Activated T-cell treated with anti-CD3 and anti-CD28 coated beads for 4 hours (primary cell): ENCODE data around the gene RLN3.

ENCODE experiments used
- DNase-seq: peaks from one replicate; pipeline ENCODE4 v3.0.0-alpha.2; 2020

The RLN3 gene

DNA sequence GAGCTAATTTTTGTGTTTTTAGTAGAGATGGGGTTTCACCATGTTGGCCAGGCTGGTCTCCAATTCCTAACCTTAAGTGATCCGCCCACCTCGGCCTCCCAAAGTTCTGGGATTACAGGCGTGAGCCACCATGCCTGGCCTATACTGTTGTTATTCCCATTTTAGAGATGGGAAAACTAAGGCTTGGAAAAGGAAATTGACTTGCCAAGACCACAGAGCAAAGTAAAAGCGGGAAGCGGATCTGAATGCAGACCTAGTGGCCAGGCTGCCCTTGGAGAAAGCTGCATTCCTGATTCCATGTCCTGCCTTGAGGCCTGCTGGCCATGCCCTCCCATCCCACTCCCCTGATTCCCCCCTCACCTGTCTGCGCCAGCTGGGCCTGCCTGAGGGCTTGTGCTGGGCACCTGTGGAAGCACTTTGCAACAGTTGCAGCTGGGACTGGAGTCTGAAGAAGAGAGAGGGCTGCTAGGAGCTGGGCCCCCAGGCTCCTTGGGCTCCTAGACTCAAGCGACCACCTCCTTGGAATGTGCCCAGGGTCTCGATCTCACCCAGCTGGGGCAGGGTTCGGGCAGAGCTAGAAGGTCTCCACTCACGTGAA lies 28.2 kb downstream of the RLN3 start:
- DNase-seq, result no peak

DNA sequence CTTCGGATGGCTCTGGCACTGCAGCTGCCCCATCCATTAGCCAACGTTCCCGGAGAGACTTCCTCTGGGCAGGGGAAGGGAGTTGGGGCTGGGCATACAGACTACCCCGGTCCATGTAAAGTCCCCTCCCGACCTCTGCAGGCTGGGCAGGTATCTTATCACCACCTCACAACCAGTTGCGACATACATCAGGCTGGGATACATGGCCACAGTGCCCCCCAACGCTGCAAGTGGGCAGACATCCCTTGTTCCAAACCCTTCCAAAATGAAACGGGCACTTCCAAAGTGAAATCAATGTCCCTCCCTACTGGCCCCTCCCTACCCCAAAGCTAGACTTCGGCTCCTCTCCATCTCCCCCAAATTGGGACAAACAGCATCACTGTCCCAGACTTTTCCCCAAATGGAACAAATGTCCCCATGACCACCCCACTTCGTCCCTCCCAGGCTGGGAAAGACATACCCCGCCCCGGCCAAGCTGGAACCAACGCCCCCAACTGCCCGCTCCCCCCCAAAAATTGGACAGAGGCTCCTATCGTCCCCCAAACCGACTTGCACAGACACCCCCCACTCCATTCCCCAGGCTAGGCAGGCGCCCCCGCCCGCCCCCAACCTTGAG lies 28.9 kb downstream of the RLN3 start:
- DNase-seq, result no peak

DNA sequence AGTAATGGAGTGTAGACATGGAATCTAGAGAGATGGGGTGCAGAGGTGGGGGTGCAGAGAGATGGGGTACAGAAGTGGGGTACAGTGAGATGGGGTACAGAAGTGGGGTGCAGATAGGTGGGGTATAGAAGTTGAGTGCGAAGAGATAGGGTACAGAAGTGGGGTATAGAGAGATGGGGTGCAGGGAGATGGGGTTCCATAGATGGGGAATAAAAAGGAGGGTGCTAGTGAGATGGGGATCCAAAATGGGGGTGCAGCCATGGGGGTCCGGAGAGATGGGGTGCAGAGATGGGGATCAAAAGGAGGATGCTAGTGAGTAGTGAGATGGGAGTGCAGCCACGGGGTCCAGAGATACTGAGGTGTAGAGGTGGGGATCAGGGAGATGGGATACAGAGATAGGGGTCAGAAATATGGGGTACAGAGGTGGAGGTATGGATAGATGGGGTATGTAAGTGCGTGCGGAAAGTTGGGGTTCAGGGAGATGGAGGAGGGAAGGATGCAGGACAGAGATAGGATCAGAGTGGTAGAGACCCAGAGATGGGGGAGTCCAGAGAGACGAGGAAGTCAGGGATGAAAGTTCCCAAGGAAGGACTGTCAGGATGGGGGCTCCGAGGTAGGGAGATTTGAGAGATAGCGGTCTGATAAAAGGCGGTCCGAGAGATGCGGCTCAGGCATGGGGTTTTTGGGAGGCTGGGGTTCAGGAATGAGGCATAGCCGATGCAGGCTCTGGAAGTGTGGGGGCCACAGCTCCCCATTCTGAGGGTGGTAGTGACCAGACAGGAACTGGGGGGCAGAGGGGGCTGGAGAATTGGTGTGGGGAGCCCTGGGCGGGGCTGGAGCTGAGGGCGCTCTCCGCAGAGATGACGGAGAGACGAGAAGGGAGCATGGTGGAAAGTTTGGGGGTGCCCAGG lies 30.5 kb downstream of the RLN3 start:
- DNase-seq, result no peak

DNA sequence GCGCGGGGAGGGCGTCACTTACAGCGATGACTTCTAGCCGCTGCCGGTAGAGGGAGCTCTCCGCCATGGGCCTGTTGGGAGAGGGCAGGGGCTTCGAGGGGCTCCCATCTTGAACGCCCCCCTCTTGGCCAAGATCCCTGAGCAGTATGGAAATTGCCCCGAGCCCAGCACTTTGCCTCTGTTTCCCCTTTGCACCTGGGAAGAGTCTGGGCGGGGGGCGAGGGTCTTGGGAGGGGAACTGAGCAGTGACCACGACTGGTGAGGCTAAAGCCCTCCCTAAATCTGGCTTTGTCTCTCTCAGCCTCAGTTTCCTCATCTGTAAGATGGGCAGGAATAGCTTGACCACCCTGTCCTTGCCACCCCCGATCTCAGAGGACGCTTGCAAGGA lies 31.1 kb downstream of the RLN3 start:
- DNase-seq, result no peak

DNA sequence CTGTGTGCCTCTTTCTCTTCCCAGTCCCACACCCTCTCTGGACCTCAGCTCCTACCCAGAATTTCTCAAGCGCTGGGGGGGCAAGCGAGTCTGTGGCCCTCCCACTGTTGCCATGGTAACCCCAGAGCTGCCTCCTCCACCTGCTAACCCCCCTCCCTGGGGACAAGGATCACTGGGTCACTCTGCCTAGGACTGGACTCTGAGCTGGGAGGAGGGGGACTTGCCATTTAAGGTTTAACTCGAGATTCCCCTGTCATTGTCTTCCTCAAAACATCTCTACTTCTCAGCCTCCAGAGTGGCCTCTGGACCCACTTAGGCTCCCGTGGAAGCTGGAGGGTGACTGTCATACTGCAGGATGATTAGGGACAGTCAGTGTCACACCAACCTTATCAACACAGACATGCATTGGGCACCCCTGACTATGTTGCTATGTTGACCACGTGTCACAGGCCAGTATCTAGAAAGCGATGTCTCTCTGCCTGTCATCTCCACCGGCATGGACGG lies 31.8 kb downstream of the RLN3 start:
- no peak for DNase-seq

DNA sequence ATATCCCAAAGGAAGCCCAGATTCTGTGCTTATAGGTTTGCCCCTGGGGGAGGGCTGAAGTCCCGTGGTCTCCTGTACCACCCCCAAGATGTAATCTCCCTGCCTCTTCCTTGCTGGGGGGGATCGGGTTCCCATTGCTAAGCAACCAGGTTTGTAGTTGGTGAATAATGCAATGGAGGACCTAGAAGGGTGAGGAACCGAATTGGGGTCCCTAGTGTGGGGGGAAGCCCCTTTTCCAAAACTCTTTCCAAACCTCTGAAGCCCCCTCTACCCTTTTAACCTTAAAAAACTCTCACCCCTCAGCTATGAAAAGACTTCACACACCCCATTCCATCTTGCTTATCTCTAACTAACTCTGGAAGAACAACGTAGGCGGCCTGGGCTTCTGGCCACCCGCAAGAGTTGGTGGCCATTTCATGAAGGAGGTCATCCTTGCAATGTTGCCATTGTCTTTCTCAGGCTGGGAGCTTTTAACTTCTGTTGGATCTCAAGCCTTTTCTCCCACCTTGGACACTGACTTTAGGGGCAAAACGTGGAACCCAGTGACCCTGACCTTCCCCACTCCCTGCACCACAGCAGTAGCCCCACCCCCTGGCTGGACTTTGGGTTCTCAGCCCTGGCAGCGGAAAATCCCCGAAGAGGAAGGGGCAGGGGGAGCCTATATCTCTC lies 33.3 kb downstream of the RLN3 start:
- DNase-seq, result no peak

DNA sequence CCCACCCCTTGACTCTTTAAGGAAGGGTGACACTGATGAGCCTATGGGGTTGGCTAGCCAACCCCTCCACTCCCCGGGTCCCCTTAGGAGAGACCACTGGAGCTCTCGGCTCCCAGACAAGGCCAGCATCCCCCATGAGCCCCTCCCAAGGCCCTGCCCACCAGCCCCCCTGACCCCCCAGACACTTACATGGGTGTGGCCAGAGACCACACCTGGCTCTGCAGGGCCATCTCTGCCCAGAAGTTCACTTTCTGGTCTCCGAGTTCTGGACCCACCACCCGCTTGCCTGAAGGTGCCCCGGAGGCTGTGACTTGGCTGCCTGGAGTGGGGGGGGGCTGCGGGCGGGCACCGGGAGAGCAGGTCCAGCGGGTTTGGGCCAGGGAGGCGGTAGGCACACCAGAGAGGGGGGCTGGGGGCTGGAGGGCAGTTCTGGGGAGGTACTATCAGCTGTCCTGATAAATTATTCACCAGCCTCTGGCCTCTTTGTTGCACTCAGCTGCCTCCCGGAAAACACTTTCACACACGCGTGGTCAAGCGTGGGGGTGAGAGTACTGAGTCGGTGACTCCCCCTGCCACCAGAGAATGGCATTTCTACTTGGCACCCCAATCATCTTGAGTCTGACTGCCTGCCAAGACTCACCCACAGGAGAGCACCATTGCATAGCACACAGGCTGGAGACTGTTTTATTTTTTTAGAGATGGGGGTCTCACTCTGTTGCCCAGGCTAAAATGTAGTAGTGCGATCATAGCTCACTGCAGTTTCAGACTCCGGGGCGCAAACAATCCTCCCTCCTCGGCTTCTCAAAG lies 34.0 kb downstream of the RLN3 start, which contains the start of gene PALM3:
TSS of gene PALM3 (minus strand) at position 326 of the 807 bp plus-strand sequence. CDS start at position 230, 96 bp downstream.
- no peak for DNase-seq

DNA sequence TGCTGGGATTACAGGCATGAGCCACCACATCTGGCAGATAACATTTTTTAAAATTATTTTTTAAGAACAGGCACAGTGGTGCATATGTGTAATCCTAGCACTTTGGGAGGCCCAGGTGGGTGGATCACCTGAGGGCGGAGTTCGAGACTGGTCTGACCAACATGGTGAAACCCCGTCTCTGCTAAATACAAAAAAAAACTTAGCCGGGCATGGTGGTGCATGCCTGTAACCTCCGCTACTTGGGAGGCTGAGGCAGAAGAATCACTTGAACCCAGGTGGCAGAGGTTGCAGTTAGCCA lies 34.6 kb downstream of the RLN3 start:
- no peak for DNase-seq

DNA sequence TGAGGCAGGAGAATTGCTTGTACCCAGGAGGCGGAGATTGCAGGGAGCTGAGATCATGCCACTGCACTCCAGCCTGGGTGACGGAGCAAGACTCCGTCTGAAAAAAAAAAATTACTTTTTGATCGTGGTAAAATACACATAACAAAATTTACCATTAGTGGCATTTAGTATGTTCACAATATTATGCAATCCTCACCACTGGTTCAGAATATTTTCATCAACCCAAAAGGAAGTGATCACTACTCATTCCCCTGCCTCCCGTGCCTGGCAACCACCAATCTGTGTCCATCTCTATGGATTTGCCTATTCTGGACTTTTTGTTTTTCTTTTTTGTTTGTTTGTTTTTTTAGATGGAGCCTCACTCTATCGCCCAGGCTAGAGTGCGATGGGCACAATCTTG lies 35.2 kb downstream of the RLN3 start:
- DNase-seq, result no peak

DNA sequence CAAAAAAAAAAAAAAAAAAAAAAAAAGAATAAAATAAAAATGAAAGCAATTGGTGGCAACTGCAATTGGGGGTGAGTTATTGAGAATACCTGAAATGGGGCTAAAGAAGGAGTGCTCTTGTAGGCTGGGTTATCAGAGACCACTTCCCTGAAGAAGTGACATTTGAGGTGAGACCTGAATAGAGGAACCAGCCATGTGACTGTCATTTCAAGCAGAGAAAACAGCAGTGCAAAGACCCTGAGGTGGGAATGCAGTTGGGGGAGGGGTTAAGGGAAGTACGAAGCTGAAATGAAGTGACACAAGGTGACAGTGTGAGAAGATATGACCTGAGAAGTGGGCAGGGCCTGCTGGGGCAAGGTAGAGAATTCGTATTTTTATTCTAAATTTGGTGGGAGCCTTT lies 38.2 kb downstream of the RLN3 start:
- DNase-seq, result no peak

DNA sequence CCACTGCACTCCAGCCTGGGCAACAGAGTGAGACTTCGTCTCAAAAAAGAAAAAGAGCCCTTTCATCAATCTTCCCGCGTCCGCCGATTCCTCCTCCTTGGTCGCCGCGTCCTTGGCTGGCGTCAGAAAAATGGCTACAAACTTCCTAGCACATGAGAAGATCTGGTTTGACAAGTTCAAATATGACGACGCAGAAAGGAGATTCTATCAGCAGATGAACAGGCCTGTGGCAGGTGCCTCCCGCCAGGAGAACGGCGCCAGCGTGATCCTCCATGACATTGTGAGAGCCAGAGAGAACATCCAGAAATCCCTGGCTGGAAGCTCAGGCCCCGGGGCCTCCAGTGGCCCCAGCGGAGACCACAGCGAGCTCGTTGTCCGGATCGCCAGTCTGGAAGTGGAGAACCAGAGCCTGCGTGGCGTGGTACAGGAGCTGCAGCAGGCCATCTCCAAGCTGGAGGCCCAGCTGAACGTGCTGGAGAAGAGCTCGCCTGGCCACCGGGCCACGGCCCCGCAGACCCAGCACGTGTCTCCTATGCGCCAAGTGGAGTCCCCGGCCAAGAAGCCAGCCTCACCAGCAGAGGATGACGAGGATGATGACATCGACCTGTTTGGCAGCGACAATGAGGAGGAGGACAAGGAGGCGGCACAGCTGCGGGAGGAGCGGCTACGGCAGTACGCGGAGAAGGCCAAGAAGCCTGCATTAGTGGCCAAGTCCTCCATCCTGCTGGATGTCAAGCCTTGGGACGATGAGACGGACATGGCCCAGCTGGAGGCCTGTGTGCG lies 42.5 kb downstream of the RLN3 start:
- DNase-seq, result no peak

DNA sequence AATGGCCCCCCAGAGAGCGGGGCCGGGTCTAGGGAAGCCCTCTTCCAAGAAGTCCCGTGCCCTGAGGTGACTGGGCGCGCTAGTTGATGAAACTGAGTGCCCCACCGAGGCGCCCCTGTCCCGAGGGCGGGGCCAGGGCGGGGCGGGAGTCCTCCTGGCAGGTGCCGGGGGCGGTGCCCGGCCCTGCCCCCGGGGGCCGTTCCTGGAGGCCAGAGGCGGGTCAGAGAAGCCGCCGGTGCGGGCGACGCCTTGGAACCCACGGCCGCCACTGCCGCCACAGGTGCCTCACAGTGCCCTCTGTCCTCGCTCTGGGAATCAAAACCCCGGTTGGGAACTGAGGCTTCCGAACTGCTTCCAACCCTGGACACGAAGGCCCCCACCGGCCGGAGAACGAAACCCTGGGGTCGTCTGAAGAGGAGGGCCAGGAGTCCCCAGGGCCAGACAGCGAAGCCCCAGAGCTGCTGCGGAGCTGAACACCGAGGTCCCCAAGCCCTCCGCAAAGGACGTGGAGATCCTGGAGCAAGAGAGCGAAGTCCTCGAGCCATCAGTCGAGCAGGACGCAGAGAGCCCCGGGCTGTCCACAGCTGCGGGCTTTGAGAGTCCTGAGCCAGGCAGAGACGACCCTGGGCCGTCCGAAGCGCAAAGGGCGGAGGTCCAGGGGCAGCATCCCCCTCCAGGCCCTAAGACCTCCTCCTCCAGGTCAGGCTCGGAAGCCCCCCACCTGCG lies 44.8 kb downstream of the RLN3 start, which contains the start of gene MISP3:
TSS of gene MISP3 (plus strand) at position 252 of the 726 bp plus-strand sequence. CDS start 524 bp downstream, outside the sequence.
- DNase-seq, result no peak

DNA sequence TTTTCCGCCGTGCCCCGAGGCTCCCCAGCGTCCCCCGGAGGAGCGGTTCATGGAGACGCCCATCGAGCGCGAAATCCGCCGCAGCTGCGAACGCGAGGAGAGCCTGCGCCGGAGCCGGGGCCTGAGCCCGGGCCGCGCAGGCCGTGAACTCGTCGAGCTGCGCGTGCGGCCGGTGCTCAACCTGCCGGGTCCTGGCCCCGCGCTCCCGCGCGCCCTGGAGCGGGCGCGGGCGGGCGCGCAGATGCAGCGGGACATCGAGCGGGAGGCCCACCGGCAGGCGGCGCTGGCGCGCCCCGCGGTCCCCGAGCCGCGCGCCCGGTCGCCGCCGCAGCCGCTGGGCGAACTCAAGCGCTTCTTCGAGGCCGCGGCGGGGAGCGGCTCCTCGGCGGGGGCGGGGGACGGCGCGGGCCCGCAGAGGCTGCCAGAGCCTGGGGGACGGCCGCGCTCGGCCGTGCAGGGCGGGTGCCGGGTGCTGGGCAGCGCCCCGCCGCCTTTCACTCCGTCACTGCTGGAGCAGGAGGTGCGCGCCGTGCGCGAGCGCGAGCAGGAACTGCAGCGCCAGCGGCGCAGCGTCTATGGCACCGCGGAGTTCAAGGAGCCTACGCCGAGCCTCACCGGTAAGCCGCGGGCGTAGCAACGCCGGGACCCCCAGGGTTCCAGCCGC lies 45.4 kb downstream of the RLN3 start:
- peak; percentile 58 for DNase-seq

DNA sequence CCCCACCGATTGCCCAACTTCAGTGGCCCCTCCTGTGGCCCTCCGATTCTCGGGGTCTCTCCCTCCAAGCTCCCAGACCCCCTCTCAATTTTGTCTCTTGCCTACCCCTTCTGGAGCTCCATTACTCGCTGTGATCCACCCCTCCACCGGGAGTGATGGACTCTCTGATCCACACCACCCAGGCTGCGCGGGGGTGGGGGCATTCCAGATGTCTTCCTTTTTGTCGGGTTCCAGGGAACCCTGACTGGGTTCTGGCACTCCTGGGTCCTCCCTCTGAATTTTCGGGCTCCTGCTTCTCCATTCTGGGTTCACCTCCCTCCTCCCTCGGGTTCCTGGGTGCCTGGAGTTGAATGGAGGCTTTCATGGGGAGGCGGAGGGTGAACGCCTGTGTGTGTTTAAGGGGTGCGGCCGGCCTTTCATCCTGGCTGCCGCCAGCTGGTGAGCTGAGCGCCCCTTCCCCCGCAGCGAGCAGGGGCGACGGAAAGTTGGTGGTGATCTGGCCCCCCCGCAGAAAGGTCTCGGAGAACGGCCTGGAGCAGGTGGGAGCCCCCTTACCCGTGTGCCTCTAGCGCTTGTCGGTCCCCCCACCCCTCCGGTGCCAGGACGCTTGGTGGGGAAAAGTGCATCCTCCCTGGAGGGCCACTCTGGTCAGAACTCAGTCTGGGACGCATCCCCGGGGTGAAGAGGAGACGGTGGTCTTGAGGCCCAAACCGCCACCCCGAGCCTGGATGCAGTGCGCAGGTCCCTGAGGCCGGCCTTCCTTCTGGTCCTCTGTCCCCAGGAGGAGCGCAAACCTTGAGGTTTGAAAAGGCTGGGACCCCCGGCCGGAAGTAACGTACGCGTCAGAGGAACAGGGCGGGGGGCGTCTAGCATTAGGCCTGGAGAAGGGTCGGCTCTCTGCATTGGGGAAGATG lies 46.2 kb downstream of the RLN3 start:
- DNase-seq, result no peak

DNA sequence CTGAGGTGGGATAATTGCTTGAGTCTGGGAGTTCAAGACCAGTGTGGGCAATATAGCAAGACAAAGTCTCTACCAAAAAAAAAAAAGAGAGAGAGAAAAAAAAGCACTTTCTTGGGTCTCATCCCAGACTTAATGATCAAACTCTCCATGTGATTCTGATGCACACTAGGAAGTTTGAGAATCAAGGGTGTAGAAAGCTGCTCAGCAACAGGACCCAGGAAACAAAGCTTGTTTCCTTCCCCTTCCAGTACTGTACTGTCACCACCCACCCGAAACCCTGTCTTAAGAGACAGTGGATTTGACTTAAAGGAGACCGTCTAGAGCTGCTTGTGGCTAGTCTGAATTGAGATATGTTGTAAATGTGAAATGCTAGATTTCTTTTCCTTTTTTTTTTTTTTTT lies 50.5 kb downstream of the RLN3 start:
- DNase-seq, result no peak
